IPS-NIHi7 (cell line): Measurements from ENCODE around the gene DIS3.
"Not testable (repeated sequence)": the region's sequence is repeated elsewhere in the genome, so short reads cannot be mapped to it uniquely, and the experiment has no call there.

Source experiments
- DNase-seq: peaks from one replicate; pipeline ENCODE4 v3.0.0; 2012; ENCODE audit warnings: mixed read lengths; ENCODE audit errors: extremely low spot score

Gene DIS3

GRCh38 chr13:72781451-72782439 is at the start of gene DIS3, which contains the start of gene PIBF1:
Gene DIS3 (minus strand): TSS chr13:72781900. CDS start chr13:72781832, 68 bp downstream.
Gene PIBF1 (plus strand): TSS chr13:72782133. CDS start chr13:72783470, 1,337 bp downstream.
- DNase-seq = peak; percentile 98

GRCh38 chr13:72823724-72824123 is 42.0 kb upstream of the DIS3 start:
- DNase-seq = no peak

GRCh38 chr13:72823081-72823480 is 41.4 kb upstream of the DIS3 start:
- DNase-seq = no peak

DNA sequence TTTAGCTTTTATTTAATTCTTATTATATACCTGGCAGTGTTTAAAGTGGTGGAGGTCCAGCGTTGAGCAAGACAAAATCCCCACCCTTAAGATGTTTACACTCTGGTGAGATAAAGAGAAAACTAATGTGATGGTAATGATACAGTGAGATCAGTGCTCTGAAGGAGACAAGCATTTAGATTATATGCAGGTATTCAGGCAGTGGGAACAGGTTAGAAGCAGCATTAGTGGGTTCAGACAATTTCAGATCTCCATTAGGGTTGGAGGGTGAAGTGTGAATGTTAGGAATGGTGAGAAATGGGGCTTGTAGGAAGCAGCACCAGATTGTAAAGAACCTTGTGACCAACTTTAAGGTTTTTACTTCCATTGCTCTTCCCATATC is 39.2 kb upstream of the DIS3 start:
- no peak for DNase-seq

DNA sequence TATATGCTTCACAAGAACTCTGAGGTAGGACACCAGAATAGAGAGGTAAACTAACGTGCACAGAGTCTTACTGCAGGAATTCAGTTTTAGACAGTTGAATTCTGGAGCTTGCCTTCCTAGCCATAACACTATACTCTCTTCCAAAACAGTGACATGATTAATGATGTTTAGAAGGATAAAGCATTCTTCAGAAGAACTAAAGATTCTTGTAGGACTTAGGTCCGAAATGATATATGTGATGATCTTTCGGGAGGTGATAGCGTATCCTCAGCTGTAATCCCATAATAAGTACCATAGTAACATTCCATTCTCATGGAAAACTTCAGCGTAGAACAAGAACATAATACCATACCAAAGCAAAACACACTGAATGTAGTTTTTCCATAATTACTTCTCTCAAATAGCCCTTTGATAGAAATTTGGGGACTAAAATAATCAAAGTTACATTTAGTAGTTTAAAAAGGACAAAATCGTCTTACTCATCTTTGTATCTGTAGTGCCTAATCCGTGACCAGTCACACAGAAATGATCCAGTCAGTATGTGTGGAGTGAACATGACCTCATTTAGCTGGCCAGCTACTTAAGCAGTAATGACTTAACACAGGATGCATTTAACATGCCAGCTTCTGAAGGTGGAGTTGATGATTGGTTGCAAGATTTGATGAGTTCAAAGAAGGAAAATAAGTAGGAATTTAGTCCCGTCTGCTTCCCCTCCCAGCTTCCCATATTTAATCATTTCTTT is 38.6 kb upstream of the DIS3 start:
- no peak for DNase-seq

DNA sequence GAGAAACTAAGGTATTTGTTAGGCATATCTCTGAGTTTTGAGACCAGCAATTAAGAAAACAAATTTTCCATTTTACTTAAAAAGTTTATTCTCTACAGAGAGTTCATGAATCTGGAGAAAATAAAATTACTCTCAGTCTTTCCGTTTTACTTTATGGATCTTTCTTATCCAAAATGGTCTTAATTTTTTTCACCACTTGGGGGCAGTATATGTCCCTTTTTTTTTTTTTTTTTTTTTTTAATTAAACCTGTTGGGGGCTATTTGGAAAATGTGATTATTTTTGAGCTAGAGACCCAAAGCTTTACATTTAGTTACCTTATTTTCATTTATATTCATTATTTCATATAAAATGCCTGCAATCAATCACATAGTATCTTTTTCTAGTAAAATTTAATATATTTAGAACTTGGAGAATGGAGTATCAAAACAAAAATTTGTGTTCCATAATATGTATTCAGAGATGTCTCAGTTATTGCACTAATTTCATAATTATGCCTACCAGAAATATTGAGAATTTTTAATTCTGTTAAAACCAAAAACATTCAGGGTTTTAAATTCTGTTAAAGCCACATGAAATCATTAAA is 27.3 kb upstream of the DIS3 start:
- no peak for DNase-seq

- DNase-seq = not testable (repeated sequence)
Observed at GRCh38 chr13:72806514-72806913, 24.8 kb upstream of the DIS3 start.

- DNase-seq = no peak
Observed at GRCh38 chr13:72805676-72806346, 24.1 kb upstream of the DIS3 start.

DNA sequence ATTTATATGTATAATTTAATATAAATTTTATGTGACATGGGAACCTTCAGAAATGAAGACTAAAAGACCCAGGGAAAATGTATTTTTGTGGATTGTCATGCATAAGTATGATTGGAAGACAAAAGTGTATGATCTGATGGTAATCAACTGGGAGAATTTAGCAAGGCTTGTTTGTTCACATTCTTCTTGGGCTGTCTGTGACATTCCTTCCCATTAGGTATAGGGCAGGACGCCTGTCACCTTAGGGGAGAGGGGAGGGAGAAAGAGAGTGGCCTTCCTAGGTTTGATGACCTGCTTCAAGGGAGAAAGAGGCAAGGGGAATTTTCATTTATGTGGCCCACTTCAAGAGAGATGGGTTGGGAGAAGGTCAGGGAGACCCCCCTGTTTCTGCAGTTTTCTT is 22.6 kb upstream of the DIS3 start:
- DNase-seq = no peak

DNA sequence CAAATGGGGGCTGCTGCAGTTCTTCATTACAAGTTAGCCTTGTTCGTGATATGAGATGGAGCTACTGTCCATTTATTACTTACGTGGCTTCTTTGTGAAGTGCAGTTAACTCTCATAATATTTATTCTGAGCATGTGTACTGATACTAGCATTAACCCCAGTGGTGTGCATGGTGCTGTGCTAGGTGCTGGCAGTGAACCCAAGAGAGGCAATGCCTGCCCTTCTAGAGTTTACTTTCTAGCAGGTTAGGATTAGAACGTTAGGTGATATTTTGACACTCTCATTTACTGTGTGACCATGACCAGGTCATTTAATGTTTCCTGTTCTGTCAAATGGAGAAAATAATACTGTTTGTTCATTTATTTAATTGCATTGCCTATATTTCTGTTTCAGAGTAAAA is 17.1 kb upstream of the DIS3 start:
- DNase-seq = no peak

GRCh38 chr13:72792640-72793039 is 10.9 kb upstream of the DIS3 start:
- DNase-seq = no peak

DNA sequence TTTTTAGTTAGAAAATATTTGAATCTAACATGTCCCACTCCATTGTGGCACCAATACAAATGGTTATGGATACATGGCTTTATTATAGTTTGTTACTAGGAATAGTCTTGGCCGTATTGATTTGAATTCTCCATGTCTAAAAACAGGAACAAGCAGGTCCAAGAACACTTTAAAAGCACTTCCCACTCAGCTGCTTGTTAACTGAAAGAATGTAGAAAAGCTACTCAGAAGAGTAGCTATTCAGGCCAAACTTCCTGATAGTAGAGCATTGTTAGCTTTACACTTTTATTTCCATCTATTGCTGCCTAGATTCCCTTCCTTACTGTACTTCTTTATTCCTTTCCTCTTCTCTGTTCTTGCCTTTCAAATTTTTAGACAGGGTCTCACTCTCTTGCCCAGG is 7.1 kb upstream of the DIS3 start:
- no peak for DNase-seq

DNA sequence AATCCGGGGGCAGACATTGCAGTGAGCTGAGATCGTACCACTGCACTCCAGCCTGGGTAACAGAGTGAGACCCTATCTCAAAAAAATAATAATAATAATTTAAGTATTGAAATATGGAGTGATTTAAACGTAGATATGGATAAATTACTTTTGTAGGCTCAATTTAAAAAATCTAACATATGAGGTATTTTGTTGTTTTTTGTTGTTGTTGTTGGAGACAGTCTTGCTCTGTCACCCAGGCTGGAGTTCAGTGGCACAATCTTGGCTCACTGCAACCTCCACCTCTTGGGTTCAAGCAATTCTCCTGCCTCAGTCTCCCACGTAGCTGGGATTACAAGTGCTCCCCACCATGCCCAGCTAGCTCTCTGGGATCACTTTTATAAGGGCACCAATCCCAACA is 3.0 kb upstream of the DIS3 start:
- DNase-seq = not testable (repeated sequence)

DNA sequence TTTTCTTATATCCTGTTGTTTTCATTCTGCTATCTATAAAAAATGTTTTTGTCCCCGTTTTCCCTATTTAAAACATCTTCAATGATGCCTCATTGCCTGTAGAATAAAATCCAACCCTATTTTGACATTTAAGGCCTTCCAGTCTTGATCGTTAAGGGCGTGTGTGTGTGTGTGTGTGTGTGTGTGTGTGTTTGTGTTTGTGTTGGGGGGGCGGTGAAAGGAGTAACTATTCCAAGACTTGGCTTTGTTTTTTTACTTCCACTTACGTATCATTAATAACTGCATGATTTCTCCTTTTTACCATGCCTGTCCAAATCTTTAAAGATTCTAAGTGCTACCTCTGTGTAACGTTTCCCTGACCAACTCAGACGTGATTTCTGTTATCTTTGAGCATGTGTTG is 1.0 kb upstream of the DIS3 start:
- no peak for DNase-seq

DNA sequence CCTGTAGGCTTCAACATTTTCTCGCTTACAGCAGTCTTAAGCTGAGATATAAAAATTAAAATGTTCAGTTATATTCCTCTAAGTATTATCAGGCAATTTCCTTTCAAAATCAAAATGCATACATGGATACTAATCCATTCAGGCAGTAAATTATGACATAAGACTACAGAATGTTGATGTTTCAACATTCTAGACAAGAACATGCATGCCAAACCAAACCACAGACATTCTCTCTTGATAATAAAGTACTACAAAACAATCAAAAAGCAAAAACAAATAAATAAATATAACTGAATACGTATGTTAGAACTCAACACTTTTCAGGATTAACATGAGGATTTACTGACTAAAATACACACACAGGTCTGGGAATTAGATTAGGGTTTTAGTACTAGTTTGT is 7.7 kb downstream of the DIS3 start:
- no peak for DNase-seq

DNA sequence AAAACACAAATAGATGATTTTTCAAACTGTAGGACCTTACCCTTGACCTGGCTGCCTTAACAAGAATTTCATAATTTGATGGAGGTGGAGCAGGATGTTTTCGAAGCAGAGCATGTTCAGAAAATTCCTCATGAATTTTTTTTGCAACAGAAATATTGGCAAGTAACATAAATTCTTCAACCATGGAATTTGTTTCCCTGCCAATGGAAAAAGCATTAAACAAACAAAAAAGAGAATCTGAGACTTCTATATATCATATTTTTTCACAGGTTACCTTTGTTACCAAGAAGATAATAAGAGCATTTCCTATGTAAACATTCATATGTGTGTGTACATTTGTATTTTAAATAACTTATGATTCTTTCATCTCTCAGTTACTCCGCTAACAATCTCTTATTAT is 18.3 kb downstream of the DIS3 start:
- no peak for DNase-seq

DNA sequence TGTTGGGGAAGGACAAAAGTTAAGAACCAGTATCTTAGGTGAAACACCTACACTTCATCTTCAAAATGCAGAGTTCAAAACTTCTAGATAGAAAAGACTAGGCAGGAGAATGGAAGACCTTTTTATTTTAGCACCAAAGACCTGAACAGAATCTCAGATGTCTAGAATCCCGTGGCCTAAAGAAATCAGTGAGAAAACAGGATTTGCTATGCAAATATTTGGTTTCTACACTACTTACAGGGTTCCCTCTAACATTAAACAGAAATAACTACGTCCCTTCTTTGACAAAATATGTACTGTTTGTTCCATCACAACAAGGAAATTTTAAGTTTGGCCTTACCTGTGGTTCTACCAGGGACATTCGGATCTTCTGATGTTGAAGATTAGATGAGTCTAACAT is 21.5 kb downstream of the DIS3 start:
- DNase-seq = no peak

DNA sequence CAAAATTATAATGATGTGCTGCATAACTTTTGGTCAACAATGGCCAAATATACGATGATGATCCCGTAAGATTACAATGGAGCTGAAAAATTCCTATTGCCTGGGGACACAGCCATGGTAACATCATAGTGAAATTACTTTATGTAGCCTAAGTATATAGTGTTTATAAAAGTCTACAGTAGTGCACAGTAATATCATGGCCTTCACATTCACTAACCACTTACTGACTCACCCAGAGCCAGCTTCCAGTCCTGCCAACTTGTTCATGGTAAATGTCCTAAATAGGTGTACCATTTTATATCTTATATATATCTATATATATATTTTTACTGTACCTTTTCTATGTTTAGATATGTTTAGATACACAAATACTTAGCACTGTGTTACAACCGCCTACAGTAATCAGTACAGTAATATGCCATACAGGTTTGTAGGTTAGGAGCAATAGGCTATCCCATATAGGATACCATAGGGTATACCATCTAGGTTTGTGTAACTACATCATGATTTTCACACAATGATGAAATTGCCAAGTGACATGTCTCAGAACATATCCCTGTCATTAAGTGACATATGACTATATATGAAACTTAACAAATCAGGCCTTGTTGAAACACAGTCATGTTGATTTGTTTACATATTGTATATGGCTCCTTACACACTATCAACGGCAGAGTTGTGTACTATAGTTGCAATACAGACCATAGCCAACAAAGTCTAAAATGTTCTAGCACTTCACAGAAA is 23.7 kb downstream of the DIS3 start:
- DNase-seq = no peak

- DNase-seq = no peak
Observed at GRCh38 chr13:72754111-72754510, 27.6 kb downstream of the DIS3 start.

DNA sequence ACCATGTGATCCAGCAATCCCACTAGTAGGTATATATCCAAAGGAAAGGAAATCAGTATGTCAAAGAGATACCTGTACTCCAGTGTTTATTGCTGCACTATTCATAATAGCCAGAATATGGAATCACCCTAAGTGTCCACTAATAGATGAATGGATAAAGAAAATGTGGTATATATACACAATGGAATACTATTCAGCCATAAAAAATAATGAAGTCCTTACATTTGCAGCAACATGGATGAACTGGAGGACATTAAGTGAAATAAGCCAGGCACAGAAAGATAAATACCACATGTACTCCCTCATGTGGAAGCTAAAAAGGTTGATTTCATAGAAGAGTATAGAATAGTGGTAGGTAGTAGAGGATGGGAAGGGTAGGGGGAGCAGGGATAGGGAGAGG is 30.5 kb downstream of the DIS3 start:
- DNase-seq = no peak

- DNase-seq = no peak
Observed at GRCh38 chr13:72745260-72745659, 36.4 kb downstream of the DIS3 start.
